Measurements from ENCODE around the gene FTSJ1.
"Not testable (repeated sequence)": the region's sequence is repeated elsewhere in the genome, so short reads cannot be mapped to it uniquely, and the experiment has no call there.

- TF ChIP-seq, protein P1, sequence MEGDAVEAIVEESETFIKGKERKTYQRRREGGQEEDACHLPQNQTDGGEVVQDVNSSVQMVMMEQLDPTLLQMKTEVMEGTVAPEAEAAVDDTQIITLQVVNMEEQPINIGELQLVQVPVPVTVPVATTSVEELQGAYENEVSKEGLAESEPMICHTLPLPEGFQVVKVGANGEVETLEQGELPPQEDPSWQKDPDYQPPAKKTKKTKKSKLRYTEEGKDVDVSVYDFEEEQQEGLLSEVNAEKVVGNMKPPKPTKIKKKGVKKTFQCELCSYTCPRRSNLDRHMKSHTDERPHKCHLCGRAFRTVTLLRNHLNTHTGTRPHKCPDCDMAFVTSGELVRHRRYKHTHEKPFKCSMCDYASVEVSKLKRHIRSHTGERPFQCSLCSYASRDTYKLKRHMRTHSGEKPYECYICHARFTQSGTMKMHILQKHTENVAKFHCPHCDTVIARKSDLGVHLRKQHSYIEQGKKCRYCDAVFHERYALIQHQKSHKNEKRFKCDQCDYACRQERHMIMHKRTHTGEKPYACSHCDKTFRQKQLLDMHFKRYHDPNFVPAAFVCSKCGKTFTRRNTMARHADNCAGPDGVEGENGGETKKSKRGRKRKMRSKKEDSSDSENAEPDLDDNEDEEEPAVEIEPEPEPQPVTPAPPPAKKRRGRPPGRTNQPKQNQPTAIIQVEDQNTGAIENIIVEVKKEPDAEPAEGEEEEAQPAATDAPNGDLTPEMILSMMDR (IDR thresholded peaks at IDR 0.05): not testable (repeated sequence)
- TF ChIP-seq POLR2A (IDR thresholded peaks at IDR 0.05): not testable (repeated sequence)
Measured at GRCh38 chrX:48433713-48434112, 42.3 kb upstream of the FTSJ1 start.
